HG03521 (cell line): Measurements from ENCODE around the gene CUEDC1.

ENCODE experiments used
- ATAC-seq: cut with Tn5 transposase; IDR thresholded peaks from one replicate; pipeline ENCODE4 v1.9.1; 2021; ENCODE audit warnings: mild to moderate bottlenecking, moderate library complexity; ENCODE audit not compliant: unreplicated experiment

The CUEDC1 gene

GRCh38 chr17:57900991-57901743 is 54.0 kb downstream of the CUEDC1 start:
- ATAC-seq = no peak

DNA sequence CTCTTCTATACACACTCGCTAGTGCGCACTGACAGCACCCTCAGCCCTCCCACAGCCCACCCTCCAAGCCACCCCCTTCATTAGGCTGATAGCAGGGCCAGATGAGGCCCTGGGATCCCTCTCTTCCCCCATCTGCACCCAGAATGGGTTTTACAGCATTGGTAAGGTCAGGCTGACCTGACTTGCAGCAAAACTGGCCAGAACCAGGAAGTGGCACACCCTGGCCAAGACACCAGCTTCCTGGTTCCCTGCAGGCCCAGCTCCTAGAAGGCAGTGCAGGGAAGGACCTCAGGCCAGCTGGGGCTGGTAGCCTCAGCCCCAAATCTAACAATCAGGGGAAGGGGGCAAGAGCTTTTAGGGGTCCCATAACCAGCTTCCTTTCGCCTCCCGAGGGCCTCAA is 55.4 kb downstream of the CUEDC1 start:
- no peak for ATAC-seq

- ATAC-seq = no peak
Observed at GRCh38 chr17:57899391-57899790, 55.8 kb downstream of the CUEDC1 start.

GRCh38 chr17:57898487-57899311 is 56.5 kb downstream of the CUEDC1 start:
- no peak for ATAC-seq

DNA sequence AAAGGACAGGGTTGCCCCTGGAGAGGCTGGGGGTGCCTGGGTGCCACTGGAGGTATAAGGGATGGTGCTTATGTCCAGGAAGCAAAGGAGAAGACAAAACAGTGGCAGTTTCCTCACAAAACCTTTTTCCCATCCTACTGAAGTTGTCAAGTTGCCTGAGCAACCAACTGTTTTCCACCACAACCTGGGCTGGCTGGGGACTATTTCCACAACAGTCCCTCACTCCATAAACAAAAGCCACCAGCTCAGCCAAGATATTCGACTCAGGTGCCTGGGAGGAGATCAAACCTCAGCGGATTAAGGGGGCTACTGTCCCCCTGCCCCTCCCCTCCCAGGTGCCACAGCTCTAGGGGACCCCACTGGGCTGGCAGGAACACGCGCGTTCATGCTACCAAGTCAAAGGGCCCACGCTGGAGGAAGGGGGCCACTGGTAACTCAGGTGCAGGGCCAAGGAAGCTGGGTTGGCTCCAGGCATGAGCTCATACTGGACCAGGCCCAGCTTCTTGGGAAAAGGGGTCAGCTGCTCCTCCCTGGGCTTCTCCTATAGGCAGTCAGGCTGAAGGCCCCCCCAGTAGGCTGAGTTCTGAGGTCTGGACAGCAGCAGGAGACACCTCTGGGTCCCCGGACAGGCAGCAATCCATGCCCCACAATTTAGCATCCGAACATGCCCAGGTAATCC is 59.7 kb downstream of the CUEDC1 start:
- ATAC-seq = no peak

DNA sequence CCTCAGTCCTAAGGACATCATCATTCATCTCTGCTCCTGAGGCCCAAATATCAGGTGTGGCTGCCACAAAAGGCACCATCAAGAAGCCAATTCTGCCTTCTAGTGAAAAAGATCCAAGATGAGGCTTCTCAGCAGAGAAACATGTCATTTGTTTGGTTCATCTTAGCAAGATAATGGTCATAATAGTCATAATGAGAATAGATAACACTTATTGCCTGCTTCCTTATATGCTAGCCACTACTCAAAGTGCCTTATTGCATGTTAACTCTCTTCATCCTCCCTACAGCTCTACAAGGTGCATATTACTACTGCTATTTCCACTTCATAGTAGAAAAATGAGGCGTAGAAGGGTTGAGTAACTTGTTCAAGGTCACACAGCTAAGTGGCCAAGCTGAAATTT is 60.4 kb downstream of the CUEDC1 start:
- ATAC-seq = no peak

DNA sequence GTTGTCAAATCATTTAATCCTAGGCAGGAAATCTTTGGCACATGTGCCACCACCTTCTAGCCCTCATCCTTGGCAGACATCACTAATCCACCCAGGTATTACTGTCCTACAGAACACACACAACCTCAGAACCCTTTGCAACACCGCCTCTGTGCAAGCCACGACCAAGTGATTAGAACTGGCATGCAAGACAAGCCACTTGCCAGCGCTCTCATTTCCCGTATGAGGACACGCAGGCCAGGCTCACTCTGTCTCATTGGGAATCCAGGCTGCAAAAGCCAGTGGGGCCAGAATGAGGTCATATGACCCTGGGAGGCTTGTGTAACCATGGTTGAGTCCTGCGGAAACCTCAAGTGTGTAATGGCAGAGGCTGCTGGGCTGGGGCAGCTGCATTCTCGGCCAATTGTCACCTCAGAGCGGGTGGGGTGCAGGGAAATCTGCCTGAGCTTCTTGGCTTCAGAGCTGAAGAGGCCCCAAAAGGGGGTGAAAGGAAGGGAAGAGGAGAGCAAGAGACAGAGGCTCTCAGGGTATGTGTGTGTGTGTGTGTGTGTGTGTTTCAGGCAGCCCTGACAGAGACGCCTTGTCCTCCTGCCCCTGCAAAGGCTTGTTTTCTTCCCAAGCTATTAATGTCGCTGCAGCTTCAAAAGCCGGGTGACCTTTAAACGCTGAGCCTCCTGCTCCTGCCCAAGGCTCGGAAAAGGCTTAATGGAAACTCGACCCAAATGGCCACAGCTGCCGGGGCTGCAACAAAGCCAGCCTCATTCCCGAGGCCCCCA is 62.2 kb downstream of the CUEDC1 start:
- no peak for ATAC-seq

DNA sequence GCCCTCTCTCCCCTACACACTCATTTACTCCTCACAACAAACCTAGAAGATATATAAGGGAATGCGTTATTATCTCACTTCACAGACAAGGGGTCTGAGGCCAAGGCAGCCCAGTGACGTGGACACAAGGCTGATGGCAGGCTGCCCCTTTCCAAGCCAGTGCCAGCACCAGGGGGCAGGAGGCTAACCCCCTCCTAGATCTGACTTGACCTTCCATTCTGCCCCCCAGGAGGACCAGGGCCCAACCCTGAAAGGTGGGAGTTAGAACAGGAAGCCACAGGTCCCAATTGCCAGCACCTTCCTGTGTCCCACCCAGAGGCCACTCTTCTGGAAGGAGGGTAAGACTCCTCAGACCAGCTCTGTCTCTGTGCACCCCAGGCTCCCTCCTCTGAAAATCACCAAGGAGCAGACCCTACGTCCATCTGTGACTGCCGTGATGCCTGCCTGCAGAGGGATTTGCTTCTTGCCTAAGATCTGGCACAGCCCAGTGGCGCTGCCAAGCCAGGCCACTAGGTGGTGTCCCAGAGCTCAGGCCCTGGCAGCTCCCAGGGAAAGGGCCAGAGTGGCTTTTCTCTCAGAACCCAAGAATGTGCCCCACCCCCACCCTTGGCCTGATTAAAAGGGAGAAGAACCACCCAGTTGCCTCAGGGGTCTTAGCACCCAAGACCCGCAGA is 62.9 kb downstream of the CUEDC1 start:
- no peak for ATAC-seq

GRCh38 chr17:57890857-57891232 is 64.4 kb downstream of the CUEDC1 start:
- ATAC-seq = no peak

GRCh38 chr17:57889892-57890856 is 65.0 kb downstream of the CUEDC1 start:
- ATAC-seq = no peak

DNA sequence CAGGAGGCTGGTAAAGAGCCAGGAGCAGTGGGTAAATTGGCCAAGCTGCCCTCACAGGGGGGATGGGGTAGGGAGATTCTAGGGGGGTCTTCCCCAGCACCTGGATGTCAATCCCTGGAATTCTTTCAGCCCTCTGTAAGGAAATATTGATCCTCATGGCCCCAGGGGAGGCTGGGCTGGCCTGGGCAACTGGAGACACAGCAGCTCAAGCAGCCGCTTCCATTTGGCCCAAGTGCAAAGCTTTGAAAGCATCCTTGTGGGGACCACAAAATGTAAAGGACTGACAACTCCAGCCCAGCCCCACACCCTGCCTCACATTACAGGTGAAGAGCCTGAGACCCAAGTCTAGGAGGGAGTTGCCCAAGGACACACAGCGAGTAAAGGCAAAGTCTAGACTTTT is 66.0 kb downstream of the CUEDC1 start:
- ATAC-seq = no peak

DNA sequence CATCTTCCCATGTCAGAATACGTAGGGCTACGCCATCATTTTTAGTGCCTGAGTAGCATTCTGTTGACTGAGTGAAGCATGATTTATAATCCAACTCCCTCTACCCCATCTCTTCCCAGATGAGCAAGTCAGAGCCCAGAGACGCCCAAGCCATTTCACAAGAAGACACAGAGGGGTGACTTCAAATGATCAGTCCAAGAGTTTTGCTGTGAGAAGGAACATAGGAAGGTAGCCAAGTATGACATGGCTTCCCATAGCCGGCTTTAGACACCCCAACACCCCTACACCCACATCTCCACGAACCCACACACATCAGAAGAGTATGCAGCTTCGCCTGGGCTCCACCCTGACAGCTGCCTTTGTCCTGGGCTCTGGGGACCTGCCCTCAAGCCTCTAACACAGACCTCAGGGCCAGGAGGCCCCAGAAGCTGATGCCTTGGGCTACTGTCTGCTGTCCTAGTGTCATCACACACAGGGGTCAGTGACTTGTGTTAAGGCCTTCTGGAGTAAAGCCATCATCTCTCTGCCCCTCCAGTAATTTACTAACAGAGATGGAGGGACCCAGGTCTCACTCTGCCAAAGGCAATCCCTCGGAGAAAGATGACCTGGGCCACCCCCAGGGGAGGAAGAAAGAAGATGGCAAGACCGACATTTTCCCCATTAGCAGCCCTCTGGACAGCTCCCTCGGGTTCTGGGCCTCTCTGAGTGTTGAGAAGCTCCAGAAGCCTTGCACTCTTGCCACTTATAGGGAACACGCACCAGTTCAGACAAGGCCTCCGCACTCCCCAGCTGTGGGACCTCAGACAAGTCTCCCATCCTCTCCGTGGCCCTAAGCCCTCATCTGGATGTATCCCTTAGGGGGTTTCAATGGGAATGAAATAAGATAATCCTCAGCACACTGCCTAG is 66.6 kb downstream of the CUEDC1 start:
- no peak for ATAC-seq

DNA sequence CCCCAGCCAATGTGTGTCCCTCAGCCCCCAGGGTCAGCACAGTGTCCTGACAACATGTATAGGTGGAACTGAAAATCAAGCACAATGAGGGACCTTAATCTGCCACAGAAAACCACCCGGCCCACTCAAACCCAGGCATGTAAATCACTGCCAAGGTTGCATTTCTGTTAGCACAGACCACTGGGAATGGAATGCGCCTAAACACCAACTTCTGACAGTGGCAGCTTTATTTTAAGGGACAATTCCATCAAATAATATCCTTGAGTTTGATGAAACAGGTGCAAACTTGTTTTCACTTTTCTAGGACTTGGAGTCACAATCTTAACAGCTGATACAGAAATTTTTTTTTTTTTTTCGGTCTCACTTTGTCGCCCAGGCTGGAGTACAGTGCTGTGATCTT is 68.1 kb downstream of the CUEDC1 start:
- ATAC-seq = no peak

GRCh38 chr17:57886020-57886419 is 69.2 kb downstream of the CUEDC1 start:
- no peak for ATAC-seq

GRCh38 chr17:57885148-57885915 is 69.9 kb downstream of the CUEDC1 start:
- ATAC-seq = no peak

GRCh38 chr17:57881783-57882351 is 73.3 kb downstream of the CUEDC1 start:
- ATAC-seq = no peak

DNA sequence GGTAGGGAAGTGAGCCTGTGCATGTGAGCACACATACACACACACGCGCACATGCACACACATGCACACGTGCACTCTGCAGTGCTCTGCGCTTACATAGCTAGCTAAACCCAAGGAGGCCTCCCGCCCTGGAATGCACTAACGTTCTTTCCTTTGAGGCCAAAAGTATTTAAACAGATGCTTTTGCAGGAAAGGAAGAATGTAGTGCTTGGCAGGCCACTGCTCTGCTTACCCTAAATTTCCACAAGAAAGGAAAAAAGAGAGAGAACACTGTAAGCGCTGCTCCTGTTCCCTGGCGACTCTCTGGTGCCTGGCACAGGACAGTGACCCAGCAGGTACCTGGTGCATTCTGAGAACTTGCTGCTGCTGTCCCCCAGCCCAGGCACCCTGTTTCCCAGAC is 74.1 kb downstream of the CUEDC1 start:
- no peak for ATAC-seq
